Measurements from ENCODE around the gene SH3RF3.

The SH3RF3 gene

DNA sequence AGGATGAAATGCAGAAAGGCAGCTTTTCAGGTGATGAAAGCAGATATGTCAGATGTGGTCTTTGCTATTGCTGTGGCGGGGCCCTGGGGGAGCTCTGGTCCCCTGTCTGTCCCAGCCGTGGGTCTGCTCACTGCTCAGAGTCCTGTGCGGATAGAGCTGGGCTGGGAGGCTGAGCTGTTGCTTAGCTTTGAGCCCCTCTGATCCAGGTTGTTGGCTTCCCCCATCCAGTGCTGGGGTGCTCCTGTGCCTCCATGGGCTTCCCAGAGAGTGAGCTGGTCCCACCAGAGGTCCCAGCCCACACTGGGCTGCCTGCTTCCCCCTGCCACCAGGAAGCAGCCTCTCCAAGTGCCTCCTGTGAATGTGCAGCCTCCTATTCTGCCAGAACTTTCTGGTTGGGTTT, 55.4 kb downstream of the SH3RF3 start:
- DNase-seq (ENCODE audit: low read depth): no peak

DNA sequence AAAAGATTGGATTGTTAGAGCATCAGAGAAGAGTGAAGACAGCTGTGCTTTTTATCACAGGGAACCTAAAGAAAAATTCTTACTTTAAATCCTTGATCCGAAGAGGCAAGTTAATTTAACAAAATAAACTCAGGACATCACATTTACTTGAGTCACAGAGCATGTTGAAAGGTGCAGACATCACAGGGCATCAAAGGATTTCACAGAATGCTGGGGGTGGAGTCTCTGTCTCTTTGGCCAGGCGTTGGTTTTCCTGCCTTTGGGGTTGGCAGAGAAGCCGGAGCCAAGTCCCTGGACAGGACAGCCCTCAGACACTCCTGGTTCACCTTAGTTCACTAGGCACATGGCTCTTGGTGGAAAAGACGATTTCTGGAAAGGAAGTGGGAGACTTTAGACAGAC, 56.3 kb downstream of the SH3RF3 start:
- DNase-seq (ENCODE audit: low read depth): no peak

DNA sequence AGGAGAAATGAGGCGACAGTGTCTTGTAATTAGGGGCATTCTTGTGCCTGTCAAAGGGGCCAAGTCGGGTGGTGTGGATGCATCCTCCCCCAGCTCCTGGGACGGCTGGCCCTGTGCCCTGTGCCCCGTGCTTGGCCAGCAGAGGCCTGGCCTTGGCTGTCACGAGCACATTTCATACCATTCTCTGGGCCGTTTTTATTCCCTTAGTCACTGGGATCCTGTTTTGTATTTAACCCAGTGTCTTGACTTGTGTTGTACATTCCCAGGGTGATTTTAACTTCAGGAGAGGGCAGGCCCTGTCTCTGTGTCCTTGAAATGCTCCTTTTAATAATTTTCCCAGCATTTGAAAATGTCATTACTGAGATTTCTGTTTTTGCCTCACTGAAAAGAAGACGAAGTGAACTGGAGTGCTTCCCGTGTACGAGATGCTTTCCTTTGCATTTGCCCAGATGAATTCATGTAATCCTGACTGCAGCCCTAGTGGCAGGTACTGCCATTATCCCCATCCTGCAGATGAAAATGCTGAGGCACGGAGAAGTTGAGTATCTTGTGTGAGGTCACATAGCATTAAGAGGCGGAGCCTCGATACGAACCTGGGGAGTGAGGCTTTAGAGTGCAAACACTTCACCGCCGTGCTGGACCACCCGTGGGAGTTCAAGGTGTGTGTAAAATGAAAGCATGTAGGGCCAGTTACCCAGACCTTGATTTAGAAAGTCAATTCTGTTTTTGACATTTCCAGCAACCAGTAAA, 57.0 kb downstream of the SH3RF3 start:
- DNase-seq (ENCODE audit: low read depth): no peak

DNA sequence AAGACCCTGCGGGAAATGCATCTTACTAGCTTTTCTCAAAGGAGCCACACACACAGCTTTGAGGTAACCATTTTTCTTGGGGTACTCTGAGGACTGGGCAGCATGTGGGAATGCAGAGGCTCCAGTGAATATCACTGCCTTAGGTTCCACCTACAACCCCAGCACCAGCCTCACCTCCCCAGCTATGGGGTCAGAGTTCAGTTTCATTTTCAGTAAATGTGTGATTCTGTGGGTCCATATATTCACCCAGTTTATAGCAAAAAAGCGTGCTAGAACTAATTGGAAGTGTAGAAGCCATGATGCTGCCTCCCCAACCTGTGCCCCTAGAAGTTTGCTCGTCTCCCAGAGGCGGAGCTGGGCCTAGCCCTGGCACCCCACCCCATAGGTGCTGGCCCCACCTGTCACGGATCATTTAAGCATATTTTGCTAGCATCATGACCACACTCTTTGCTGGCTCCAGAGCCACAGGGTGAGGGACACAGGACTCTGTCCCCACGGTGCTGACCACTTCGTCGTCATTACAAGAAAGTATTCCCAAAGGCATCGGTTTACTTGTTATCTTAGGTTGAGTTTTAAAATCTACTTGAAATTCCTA, 57.7 kb downstream of the SH3RF3 start:
- no peak for DNase-seq (ENCODE audit: low read depth)

DNA sequence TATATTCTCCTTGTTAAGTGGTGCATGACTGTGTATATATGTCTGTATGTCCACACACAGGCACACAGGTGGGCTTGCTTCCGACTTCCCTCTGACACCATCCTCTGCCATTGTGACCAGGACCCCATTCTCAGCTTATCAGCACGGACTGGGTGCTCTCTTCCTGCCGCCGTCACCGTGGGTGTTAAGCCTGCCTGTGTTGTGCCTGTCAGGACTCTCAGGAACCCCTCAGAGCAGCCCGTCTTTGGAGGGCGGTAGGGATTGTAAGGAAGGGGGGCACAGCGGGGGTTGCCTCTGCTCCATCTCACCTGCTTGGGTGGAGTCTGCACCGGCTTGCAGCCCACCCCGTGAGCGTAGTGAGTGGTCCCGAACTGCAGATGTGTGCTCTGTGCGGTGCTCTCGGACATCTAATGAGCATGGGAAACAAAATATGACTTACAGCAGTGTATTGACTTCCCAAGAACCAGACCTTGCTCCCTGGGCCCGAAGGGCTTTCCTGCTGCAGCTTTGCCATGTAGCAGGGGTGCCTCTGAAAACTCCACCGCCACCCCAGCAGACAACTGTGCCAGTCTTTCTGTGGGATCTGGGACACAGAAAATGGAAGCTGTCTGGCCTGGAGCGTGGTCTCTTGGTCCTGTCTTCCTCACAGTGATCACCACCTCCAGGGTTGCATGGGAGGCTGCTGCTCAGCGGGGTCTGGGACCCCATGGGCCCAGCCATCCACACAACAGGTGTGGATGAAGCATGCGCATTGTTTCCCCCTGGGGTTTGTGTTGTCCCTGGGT, 58.9 kb downstream of the SH3RF3 start:
- no peak for DNase-seq (ENCODE audit: low read depth)

GRCh38 chr2:109188496-109188890, 59.5 kb downstream of the SH3RF3 start:
- no peak for DNase-seq (ENCODE audit: low read depth)

DNA sequence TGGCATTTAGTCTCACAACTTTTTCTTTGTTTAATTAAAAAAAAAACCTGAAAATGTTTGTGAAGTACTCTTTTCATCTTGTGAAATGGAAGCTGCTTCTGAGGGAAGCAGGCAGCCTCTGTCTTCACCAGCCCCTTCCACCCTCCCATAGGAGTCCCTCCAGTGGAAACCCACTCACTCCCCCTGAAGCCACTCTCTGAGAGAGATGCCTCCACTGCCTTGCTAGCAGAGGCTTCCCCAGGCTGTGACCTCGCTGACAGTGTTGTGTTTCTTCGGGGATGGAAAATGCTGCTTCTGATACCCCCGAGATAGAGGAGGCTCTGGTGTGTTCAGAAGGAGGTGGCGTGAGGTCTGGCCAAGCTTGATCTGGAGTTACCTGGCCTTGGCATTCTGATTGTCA, 59.9 kb downstream of the SH3RF3 start:
- DNase-seq (ENCODE audit: low read depth): no peak

- DNase-seq (ENCODE audit: low read depth): no peak
Measured at GRCh38 chr2:109189751-109190150, 60.7 kb downstream of the SH3RF3 start.

- DNase-seq (ENCODE audit: low read depth): no peak
Measured at GRCh38 chr2:109193807-109194619, 65.0 kb downstream of the SH3RF3 start.

- no peak for DNase-seq (ENCODE audit: low read depth)
Measured at GRCh38 chr2:109194620-109194937, 65.6 kb downstream of the SH3RF3 start.

DNA sequence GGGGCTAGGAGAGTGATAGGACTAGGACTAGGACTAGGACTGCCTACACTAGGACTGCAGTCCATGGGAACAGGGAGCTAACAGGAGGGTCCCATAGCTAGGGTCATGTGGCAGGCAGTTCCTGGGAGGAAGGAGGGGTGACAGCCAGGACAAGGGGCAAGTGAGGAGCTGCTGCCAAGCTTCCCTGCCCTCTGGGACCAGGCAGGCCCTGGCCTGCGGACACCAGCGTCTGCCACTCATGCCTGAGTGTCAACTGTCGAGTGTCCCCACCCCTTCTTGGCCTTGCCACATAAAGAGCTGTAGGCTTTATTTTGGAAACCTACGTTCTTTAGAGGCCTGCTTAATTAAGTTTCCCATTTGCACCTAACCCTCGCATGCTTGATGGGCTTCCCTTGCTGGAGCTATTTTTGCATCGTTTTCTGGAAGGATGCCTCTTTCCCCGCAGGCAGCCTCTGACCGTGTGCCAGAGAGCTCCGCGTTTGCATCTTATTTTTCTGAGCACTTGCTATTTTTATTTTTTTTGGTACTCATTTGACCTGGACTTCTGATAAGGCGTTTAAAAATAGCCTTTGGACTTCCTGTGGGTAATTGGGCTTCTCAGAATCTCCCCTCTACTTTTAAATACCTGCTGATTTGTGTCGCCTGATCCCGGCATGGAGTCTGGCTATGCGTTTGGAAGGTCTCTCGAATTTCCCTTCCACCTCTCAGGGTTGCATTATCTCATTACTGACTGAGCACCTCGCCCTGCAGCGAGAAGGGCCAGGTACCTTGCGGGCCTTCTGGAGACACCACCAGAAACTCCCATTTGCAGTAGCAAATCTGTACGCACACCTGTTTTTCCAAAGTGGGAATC, 66.4 kb downstream of the SH3RF3 start:
- no peak for DNase-seq (ENCODE audit: low read depth)

DNA sequence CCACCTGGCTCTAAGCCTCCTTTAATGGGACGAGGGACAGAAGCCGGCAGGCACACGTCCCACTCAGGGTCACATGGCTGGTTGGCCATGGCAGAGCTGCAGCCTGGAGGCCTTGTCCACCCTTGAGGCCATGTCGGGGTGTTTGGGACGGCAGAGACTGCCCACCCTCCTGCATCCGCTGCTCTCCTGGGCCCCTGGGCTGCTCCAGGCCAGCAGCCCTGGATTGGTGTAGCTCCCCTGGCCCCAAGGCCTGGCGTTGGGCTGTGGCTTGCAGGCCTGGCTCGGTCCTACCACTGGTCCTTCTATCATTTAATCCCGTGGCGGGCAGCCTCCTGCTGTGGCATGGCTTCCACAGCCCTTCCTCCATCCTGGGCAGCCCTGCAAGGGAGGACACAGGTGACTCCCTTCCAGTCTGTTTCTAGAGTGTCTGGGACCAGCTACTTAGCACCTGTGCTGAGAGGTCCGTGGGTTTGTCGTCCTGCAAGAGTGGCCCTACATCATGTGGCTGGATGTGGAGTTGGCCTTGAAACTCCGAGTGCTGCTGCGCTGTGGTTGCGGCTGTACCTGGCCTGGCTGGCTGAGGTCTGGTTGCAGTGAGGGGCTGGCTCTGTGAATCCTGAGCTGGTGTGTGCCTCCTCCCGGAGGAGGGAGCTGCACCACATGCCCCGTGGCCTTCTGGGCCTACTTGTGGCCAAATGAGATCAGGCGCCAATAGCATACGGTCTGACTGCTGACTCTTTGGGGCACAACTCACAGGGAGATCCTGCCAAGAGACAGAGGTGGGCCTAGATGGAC, 67.3 kb downstream of the SH3RF3 start:
- DNase-seq (ENCODE audit: low read depth): no peak

- DNase-seq (ENCODE audit: low read depth): no peak
Measured at GRCh38 chr2:109197491-109198418, 68.8 kb downstream of the SH3RF3 start.

DNA sequence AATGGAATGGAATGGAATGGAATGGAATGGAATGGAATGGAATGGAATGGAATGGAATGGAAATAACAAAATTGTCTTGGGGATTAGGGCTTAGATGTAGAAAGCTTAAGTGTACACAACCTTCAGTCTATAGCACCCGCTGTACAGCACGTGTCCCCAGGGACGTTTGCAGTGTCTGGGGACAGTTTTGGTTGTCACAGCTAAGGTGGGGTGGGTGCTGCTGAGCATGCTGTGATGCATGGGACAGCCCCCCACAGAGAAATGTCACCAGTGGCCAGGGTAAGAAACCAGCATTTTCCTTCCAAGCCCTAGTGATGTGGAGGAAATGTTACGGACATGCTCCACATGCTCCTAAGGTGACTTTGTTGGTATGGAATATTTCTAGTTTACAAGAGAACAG, 70.8 kb downstream of the SH3RF3 start:
- no peak for DNase-seq (ENCODE audit: low read depth)

GRCh38 chr2:109200616-109201464, 71.8 kb downstream of the SH3RF3 start:
- no peak for DNase-seq (ENCODE audit: low read depth)

DNA sequence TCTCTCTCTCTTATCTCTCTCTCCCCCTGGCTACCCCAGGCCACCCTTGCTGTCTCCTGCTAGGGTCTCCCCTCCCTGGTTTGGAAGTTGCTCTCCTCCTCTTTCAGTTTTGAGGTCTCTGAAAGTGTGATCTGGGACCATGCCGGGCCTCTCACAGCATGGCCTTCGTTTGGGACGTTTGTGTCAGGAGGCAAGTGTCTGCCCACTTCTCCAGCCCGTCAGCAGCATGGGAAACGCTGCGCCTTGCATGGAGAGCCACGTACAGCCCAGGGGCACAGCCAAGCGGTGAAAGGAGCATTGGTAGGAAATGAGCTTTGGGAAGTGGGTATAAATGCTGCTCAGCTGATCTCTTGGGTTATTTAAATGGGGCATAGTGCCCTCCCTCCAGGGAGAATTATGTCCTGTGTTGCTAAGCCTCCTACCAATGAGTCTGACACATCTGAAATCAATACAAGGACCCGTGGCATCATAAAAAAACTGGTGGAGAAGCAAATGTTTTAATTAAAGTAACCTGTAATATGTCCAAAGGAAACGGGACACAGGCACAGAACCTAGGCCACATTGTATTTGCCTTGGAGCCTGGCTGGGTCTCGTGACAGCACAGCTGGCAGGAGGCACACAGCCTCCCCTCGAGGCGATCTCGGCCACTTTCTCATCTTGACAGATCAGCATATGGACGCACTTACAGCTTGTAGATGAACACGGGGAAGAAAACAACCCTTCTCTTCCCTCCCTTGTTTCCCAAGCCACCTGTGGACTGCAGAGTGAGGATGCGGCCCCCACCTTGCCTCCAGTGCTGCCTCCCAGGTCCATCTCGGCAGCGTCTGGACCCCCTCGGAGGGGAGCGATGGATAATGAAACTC, 72.7 kb downstream of the SH3RF3 start:
- no peak for DNase-seq (ENCODE audit: low read depth)

DNA sequence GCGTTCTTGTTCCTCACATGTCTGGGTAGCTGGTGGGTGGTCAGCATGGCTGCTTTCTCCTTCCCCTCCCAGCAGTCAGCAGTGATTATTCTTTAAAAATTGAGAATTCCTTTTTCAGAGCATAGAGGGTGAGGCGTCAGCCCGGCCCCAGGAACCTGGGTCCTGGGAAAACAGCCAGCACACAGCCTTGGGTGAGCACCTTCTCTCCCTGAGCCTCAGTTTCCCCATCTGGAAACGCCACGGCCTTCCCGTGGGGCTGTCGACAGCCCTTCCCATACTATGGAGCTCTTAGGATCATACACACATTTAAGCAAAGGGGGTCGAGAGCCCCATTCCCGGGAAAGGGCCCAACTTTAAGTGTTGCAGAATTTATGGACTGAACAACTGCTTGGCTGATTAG, 73.5 kb downstream of the SH3RF3 start:
- DNase-seq (ENCODE audit: low read depth): no peak

Measured in T-helper 22 cell (primary cell).